Activated T-helper 9 cell treated with anti-CD3 and anti-CD28 coated beads, Interleukin-2, amount 50 U/mL, for 16 hours (primary cell): ENCODE results near the gene TCF12.

Experiments used
- DNase-seq: peaks from one replicate; pipeline ENCODE4 v3.0.0-alpha.2; 2020; ENCODE audit warnings: low read depth

Gene TCF12

GRCh38 chr15:57320631-57321220 lies 402.3 kb downstream of the TCF12 start:
- no peak for DNase-seq

DNA sequence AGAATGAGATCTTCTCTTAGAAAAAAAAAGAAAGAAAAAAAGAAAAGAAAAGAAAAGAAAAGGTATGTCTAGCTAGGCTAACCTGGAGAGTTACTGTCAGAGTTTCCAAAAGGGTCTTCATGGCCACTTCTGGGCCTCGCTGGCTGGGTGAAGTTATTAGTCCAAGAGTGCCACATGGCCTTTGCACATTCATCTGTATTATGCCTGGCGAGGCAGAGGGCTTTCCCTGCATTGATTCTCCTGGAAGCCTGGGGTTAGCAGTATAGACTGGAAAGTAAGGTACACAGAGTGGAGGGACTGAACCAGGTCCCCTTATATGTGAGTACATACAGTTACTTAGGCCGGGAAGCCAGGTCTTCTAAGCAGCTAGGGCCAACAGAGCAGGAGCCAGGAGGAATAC lies 403.0 kb downstream of the TCF12 start:
- DNase-seq: no peak

DNA sequence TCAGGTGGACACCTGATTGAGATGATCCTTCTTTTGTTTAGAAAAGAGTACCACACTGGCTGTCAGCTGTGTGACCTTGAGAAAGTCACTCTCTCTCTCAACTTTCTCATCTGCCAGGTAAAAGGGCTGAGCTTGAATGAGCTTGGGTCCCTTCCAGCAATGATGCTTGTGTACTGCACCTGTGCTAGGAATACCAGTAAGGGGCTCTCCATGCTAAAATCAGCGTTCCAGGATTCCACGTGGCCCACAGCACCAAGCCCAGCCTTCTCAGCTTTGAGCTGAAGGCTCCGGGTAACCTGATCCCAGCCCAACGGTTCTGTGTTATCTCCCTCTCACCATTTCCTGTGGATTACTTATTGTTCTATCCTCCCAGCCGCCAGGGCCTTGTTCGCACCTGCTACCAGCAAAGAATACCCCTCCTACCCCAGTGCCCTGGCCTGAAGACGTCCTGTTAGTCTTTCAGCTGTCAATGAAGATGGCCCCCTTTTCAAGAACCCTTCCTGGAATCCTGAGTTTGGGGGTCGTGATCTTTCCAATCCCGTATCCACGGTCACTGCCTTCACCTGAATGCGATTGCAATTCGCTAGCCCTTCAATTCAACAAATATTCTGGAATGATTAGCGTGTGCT lies 403.6 kb downstream of the TCF12 start:
- no peak for DNase-seq

- no peak for DNase-seq
Observed at GRCh38 chr15:57322602-57323250, 404.3 kb downstream of the TCF12 start.

DNA sequence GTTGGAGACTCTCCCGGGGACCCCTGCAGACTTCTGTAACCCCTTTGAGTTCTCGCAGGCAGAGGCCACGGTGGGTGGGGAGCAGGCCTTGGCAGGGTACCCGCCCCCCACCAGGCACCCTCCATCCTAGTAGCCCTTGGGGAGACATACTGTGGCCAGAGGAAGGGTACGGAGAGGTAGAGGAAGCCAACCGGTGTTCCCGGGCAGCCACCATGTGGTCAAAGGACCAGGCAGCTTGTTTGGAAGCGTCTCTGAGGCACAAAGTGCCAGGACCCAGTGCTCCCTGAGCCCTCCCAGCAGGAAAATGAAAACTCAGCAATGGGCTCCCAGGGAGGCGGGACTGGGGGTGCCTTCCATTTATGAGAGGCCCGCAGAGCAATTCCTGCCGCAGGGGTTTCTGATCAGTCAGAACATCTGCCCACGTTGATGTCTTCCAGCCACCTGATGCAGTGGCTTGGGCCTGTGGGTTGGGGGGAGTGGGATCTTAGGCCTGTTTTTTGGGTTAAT lies 404.9 kb downstream of the TCF12 start:
- no peak for DNase-seq

DNA sequence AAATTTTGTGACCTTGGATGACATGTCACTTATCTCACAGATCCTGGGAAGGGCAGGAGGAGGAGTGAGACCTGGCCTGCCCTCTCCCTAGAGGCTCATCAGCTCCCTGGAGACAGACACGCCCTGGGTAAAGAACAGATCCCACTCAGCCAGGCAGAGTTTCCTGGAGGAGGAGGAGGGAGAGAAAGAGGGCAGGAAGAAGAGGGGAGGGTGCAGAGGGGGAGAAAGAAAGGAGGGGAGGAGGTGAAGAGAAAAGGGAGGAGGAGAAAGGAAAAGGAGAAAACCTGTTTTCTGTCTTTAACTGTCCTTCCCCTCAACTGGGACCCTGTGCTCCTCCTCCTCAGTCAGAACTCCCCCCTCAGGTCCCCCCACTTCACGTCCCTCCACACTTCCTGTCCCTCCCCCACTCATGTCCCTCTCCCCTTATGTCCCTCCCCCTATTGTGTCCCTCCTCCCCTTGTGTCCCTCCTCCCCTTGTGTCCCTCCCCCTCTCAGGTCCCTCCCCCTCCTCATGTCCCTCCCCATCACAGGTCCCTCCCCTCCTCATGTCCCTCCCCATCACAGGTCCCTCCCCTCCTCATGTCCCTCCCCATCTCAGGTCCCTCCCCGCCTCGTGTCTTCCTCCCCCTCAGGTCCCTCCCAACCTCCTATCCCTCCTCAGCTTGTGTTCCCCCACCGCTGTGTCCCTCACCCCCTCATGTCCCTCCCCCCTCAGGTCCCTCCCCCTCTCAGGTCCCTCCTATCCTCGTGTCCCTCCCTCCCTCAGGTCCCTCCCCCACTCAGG lies 405.6 kb downstream of the TCF12 start:
- no peak for DNase-seq

DNA sequence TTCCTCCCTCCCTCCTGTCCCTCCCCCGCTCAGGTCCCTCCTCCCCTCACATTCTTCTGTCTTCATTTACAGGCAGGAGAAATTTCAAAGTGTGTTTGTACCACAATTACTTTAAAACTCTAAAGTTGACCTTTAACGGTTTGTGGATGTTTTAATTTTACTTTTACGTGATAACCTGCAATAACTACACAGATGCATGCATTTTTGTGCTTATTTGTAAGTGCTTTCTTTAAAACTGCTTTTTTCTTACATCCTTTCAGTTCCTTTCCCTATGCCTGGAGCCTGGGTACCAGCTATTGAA lies 406.1 kb downstream of the TCF12 start:
- no peak for DNase-seq

- DNase-seq: no peak
Observed at GRCh38 chr15:57324944-57325679, 406.7 kb downstream of the TCF12 start.

GRCh38 chr15:57326196-57326595 lies 407.8 kb downstream of the TCF12 start:
- no peak for DNase-seq

GRCh38 chr15:57327985-57328471 lies 409.6 kb downstream of the TCF12 start:
- DNase-seq: no peak

DNA sequence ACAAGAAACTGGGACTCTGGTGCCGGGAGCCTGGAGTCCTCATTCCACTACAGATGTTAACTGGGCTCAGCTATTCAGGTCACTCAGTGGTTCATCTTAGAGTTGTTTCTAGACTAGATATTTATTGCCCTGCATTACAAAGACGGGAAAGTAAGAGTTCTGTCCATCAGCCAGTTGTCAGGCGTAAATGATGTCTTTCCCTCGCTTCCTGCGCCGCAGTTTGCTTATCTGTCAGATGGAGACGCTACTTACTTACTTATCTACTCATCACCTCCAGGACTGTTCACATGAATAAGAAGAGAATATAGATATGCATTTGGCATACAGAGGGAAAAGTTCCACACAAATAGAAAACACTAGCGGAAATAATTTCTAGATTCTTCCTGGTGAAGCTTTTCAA lies 410.0 kb downstream of the TCF12 start:
- no peak for DNase-seq

DNA sequence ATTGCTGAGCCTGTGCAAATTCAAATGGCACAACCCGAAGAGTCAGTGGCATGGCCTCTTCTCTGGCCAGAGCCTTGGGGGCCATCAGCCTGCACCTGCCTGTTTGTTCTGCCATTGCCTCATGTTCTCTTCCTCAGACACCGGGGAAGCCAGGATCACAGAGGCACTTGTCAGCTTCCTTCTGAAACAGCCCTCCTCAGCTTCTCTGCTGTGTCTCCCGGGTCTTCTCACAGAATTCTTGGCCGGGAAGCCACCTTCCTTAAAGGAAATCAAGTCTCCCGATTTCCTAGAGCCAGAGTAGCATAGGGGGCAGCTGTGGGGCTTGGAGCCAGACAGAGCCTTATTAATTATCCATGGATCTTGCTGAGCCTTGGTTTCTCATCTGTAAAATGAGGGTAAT lies 410.5 kb downstream of the TCF12 start:
- no peak for DNase-seq

DNA sequence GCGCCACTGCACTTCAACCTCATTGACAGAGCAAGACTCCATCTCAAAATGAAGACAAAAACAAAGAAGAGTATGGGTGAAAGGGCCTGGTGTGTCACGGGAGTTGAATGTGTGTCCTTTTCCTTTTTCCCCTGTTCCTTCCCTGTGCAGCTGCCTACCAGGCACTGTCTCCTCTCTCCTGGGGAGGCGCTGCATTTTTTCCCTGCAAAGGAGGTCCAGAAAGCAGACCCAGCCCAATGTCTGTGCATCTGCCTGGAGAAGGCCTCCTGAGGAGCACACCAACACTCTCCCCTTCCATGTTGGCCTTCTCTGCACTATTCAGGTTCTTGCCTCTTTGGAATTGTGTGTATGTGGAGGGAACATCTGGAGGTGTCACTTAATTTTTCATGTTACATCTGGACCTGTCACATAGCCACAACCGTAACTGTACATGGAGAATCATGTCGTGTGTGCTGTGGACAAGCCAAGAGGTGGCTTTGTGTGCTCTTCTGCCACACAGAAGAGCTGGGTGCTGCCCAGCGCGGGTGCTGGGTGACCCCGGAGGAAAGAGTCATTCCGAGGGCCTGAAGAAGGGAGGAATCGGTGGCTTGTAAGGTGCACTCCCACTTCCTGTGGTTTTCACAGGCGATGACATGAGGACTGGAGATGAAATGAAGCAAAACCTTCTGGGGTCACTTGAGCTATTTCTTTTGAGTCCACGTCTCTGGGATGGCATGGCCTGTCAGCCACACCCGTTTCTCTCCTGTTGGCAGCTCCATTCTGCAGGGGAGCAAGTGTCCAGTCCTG lies 411.3 kb downstream of the TCF12 start:
- no peak for DNase-seq

DNA sequence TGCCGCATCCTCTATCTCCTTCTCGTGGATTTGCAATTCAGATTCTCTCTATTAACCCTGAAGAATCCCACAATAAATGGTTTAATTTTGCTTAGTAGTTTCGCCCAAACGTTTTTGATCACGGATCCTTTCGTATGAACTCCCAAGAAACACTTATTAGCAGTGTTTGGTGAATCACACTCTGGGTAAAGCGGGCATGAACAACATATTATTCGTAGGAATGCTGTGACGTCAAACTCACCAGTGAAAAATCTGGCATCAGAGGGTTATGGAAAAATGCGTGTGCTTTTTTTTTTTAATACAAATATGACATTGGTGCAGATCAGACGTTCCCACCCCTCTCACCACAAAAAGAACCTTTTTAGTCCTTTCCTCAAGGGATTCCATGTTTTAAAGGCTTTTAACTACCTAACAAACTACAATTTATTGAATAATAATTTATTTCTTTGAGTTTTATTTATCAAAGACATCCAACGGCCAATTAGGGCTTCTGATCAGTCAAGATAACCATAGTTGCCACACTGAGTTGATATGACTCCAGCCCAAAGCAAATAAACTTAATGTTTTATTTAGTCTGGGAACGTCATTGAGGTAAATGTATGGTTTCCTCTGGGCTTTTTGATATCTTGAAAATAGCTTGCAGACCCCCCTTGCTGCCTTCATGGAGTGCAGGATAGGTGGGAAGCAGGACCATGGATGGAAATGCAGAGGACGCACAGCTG lies 412.3 kb downstream of the TCF12 start:
- no peak for DNase-seq

GRCh38 chr15:57332326-57332725 lies 413.9 kb downstream of the TCF12 start:
- DNase-seq: no peak

- DNase-seq: no peak
Observed at GRCh38 chr15:57333487-57333886, 415.0 kb downstream of the TCF12 start.

DNA sequence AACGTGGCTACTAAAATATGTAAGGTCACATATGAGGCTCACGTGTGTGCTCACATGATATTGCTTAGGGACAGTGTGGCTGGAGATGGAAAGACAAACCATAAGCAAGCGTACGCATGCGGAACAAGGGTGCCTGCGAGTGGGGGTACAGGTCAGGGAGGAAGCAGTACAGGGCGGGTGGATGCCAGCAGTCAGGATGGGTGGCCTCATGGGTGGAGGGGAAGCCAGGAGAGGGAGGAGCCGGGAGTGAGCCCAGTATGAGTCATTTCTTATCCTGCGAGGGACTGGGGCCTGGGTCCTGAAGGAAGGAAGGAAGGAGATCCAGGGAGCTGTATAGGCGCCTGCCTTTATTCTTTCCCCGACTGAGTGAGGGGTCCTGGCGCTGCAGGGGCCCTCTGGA lies 415.8 kb downstream of the TCF12 start:
- DNase-seq: no peak

GRCh38 chr15:57335293-57335715 lies 416.9 kb downstream of the TCF12 start:
- DNase-seq: no peak

DNA sequence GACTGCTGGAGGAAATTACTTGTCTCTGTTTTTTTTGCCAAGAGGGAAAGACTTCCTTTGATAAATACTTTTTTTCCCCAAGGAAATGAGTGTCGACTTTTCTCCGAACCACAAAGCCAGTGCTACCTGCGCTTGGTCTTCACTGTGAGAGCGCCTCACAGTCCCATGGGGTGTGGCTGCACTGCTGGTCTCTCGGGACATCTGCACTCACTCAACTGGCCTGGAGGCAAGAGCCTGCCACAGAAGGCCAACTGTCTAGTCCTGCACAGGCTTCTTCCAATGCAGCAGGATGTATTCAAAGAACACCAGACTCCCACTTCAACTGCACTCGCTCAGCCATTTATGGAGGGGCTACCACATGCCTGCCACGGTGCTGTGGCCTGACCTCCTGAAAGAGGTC lies 417.3 kb downstream of the TCF12 start:
- DNase-seq: no peak

- no peak for DNase-seq
Observed at GRCh38 chr15:57337868-57338411, 419.5 kb downstream of the TCF12 start.
